HG03095 (cell line): ENCODE data around the gene KDM4F.

Experiments used
- ATAC-seq: cut with Tn5 transposase; IDR thresholded peaks from one replicate; pipeline ENCODE4 v1.9.1; 2021; ENCODE audit warnings: moderate library complexity; ENCODE audit not compliant: unreplicated experiment

KDM4F gene

DNA sequence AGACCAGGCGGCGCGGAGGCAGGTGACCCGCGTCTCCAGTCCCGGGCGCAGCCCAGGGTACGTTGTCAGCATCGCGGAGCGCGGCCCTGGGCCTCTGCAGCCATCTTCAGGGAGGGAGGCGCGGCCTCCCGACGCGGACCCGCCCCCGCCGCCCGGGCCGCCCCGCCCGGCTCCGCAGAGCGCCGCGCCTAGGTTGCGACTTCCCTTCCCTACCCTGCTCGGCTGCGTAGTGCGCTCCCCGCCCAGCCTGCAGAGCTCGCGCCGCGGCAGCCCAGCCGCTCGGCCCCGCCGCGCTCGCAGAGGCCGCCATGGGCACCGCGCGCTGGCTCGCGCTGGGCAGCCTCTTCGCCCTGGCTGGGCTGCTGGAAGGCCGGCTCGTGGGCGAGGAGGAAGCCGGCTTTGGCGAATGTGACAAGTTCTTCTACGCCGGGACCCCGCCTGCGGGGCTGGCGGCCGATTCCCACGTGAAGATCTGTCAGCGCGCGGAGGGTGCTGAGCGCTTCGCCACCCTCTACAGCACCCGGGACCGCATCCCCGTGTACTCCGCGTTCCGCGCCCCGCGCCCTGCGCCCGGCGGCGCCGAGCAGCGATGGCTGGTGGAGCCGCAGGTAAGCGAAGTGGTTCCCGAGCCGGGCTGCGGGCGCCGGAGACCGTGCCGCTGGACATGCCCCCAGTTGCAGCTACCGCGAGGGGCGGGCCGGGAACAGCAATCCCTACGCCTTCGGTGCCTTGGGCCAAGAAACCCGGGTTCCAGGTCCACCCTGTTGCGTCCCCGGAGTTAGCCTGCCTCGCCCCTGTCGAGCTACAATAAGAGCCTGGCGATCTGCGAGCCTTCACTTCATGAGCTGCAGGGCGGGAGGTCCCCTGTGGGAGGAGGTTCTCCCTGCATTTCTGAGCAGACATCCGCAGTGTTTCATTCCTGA, 40.7 kb downstream of the KDM4F start, which contains the start of gene ENDOD1:
ENDOD1 (plus strand) TSS at position 227 of the 923 bp plus-strand sequence; CDS start at position 309, 82 bp downstream.
- ATAC-seq = peak; percentile 89

GRCh38 chr11:95091663-95092180, 42.5 kb downstream of the KDM4F start:
- no peak for ATAC-seq

DNA sequence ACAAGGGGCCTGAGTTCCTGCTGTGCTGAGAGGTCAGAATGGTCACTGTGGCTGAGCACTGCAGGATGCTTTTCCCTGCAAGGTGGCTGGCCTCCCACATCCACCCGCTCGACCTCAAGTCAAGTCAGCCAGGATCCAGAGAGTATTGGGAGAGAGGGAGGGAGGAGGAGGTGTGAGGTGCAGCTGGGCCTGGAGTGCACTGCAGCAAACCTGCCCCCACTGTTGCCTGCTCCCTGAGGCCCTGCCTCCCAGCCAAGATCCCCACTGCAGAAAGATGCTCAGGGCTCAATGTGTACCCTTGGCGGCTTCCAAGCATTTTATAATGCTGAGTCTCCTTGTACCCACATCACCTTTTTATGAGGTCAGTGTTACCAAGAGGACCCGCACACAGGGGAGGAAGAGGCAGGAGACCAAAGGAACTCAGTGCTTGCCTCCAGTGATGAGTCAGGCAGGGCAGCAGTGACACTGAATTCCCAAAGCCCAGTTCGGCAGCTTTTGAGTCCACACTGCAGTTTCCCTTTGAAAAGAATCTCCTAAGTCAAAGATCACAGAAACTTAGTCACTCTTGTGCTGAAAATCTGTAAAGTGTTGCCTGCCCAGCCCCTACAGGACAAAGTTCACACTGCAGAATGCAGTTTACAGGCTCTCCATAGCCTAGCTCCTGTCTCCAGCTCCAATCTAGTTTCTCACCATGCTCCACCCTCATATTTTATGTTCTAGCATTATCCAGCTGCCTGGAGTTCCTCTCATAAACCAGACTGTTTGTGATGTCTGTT, 43.5 kb downstream of the KDM4F start:
- ATAC-seq = no peak

DNA sequence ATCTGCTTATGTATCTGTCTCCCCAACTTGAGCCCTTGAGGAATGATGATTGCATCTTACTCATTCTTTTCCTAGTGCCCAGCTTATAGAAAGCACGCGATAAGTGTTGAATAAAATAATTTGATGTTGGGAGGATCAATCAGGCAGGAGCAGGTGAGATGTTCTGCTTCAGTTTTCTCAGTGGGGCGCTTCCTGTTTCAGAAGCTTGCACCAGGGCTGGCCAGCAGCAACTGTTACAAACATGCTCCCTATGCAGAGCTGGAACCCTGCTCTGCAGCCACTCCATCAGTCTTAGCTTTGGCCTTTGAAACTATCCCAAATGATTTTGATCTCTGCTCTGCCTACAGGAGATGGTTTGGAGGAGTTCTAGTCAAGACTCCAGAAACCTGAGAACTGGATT, 44.3 kb downstream of the KDM4F start:
- no peak for ATAC-seq

DNA sequence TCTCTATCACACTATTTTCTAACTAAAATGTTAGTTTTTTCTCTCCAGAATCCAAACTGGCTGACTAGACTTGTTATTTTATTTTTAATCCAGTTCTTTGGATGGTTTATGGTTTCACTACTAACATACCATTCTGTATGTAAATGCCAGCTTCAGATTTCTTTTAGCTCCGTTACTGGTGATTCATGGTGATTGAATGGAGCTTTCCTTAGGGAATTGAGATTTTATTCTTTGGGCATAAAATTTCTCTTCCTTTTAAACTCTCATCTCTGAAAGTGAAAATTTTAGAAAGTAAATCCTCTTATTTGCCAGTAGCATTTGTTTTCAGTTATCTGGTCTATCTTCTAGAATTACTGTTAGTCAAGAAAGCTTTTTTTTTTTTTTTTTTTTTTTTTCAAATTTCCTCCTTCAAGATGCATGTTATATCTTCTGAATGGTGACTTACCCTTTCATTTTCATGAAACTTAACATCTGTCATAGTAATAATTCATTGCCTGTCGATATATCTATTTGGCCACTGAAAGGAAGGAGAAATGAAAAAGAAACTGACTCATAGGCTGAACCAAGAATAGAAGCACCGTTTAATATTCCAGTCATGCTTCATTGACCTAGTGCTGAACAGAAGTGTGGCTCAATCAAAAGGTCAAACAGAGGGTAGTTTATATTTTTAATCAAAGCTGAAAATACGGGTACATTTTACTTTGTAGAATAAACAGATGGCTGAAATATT, 46.8 kb downstream of the KDM4F start:
- peak; percentile 80 for ATAC-seq

- no peak for ATAC-seq
Measured at GRCh38 chr11:95097209-95097608, 48.0 kb downstream of the KDM4F start.

DNA sequence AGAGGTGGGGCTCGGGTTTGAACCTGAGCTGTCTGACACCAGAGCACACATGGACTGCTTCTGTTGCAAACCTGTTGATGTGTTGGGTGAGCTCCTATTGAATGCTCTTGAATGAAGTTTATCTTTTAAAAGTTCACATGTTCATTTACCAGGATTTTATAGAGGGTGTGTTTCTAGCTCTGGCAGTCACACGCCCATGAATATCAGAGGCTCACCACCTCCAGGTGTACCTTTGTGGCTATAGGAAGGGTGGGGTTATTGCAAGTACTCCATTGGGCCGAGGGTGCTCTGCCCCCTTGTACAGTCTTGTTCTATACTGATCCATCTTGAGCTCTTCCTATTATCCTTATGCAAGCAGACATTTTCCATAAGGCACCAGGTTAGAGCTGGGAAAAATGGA, 49.6 kb downstream of the KDM4F start:
- ATAC-seq = no peak

- no peak for ATAC-seq
Measured at GRCh38 chr11:95100191-95100648, 51.0 kb downstream of the KDM4F start.
